Body of pancreas (tissue), 4 donors: ENCODE results near the gene EFCAB3. TPM values are rescaled to one million over a fixed set of nuclear protein-coding genes. Genes with fewer than 3 reads are reported as not detected.
"Not testable (repeated sequence)": the region's sequence is repeated elsewhere in the genome, so short reads cannot be mapped to it uniquely, and the experiment has no call there.

ENCODE experiments used
- ATAC-seq: fragments of 150-250 bp; one replicate; pipeline ENCODE4 v1.9.1; 2016
- DNase-seq, 4 donors: peaks; one replicate each; pipeline ENCODE4 v3.0.0-alpha.2; 2019
- H3K27ac ChIP-seq, 4 donors: fragments of 200-600 bp; sonication (generic); 1 replicate in 3 of 4; 2 replicates in 1 of 4; pipeline versions ENCODE4 v1.5.1 to v1.6.1; 2016 to 2019; ENCODE audit warnings: mild to moderate bottlenecking in 1 of 4, mixed read lengths in 1 of 4, moderate library complexity in 1 of 4
- H3K27me3 ChIP-seq, 2 donors: fragments of 200-600 bp; sonication (generic); one replicate each; pipeline ENCODE4 v1.6.0; 2016; ENCODE audit warnings: mild to moderate bottlenecking in 1 of 2
- H3K36me3 ChIP-seq, 2 donors: fragments of 200-600 bp; sonication (generic); replicated peaks in 1 of 2; 2 replicates each; pipeline ENCODE4 v1.5.1; 2016; ENCODE audit warnings: low read depth in 2 of 2; ENCODE audit not compliant: insufficient read depth in 1 of 2
- H3K4me1 ChIP-seq: fragments of 200-600 bp; sonication (generic); one replicate; pipeline ENCODE4 v1.6.0; 2016
- H3K4me3 ChIP-seq, 2 donors: fragments of 200-600 bp; sonication (generic); 1 replicate in 1 of 2; 2 replicates in 1 of 2; pipeline ENCODE4 v1.5.1; 2016 to 2019
- H3K9me3 ChIP-seq, 3 donors: fragments of 200-600 bp; sonication (generic); 1 replicate in 2 of 3; 2 replicates in 1 of 3; pipeline ENCODE4 v1.5.1; 2016
- CTCF ChIP-seq, 7 experiments: fragments of 450-650 bp in 4 of 7; fragments of 200-600 bp in 3 of 7; sonication (generic) in 3 of 7; IDR thresholded peaks; one replicate each; pipeline ENCODE4 v1.5.1; 2016 to 2019; ENCODE audit warnings: antibody characterized with exemption in 7 of 7
- POLR2A ChIP-seq, 3 donors: fragments of 450-650 bp; IDR thresholded peaks; one replicate each; pipeline ENCODE4 v1.6.1; 2016; ENCODE audit warnings: antibody characterized with exemption in 3 of 3, mild to moderate bottlenecking in 2 of 3
- WGBS, 2 donors: methylation state at CpG; one replicate each; pipeline ENCODE4 v1.1.5; 2017; 5-methylcytosine and 5-hydroxymethylcytosine counted together
- intact Hi-C: fragments of 100-400 bp; cut with DNase I; formaldehyde crosslinking; loops from one replicate; pipeline ENCODE4 v1.15.1; 2023
- small RNA-seq: library from RNA; depleted of rRNA; stranded (forward); fragments of <200 nt; gene quantifications from one replicate; pipeline ENCODE3, GENCODE V24; 2016
- total RNA-seq, 2 donors: library from RNA; depleted of rRNA; stranded (reverse); fragments of >200 nt; gene quantifications; one replicate each; pipeline ENCODE4 v1.1.0, GENCODE V29; 2016

Gene EFCAB3
- total RNA-seq, 2 donors from 2014 or later = not detected

- 83 to 85% methylated on average over 7 of the region's 7 CpGs for WGBS, 2 donors
Measured at GRCh38 chr17:62456016-62456415, 75.7 kb downstream of the EFCAB3 start.

GRCh38 chr17:62458483-62458882 lies 78.1 kb downstream of the EFCAB3 start:
- intact Hi-C loops, DNase-seq, H3K4me3 ChIP-seq, ATAC-seq, H3K4me1 ChIP-seq, H3K27ac ChIP-seq, H3K36me3 ChIP-seq, H3K27me3 ChIP-seq, H3K9me3 ChIP-seq: not testable (repeated sequence)
- WGBS, 2 donors = 52 to 56% methylated on average over 10 of the region's 10 CpGs

More at GRCh38 chr17:62456016-62456415, 75.7 kb downstream of the EFCAB3 start:
- Histone ChIP-seq H3K4me3 (no peak overlapping the region), H3K27ac (no peak overlapping the region), H3K27me3 (no peaks in the 10 kb centered on the region), H3K9me3 (no peaks in the 10 kb centered on the region), H3K4me1 (no peaks in the 10 kb centered on the region), H3K36me3 (no peaks in the 10 kb centered on the region)
- ATAC-seq (no peak), DNase-seq (no peak)
- TF ChIP-seq CTCF (IDR thresholded peaks at IDR 0.05) (no peak), POLR2A (IDR thresholded peaks at IDR 0.05) (no peak)
- intact Hi-C loops = no loop called here

GRCh38 chr17:62464422-62464821 lies 84.1 kb downstream of the EFCAB3 start:
- H3K4me3 ChIP-seq, H3K27ac ChIP-seq, H3K9me3 ChIP-seq, H3K27me3 ChIP-seq, H3K36me3 ChIP-seq, H3K4me1 ChIP-seq, intact Hi-C loops, DNase-seq, ATAC-seq: not testable (repeated sequence)
- 76 to 86% methylated on average over 3 of the region's 3 CpGs for WGBS, 2 donors

- H3K9me3 ChIP-seq, H3K27me3 ChIP-seq, ATAC-seq, H3K36me3 ChIP-seq, H3K27ac ChIP-seq, H3K4me3 ChIP-seq, intact Hi-C loops, H3K4me1 ChIP-seq, DNase-seq: not testable (repeated sequence)
- 88 to 94% methylated on average over 6 to 7 of the region's 7 CpGs for WGBS, 2 donors
Measured at GRCh38 chr17:62465271-62465670, 84.9 kb downstream of the EFCAB3 start.

Small RNA genes lying within 50 kb of the gene (small RNA-seq; reads per million reads assigned to genes)
- not detected for gene RNU7-52P

Other genes starting within 250 kb of the EFCAB3 start
- 10 to 100 TPM in 1 of 2 donors, under 1 TPM in 1; 0.99 to 14.0 TPM for gene METTL2A, start 43.3 kb downstream of the EFCAB3 start, total RNA-seq
- gene TLK2, start 98.3 kb downstream of the EFCAB3 start, total RNA-seq = 10 to 100 TPM; 20.8 to 54.1 TPM
- gene MRC2, start 247.1 kb downstream of the EFCAB3 start, total RNA-seq = 10 to 100 TPM in 1 of 2 donors, 1 to 10 TPM in 1; 7.0 to 22.1 TPM